Activated CD8-positive, alpha-beta memory T cell treated with anti-CD3 and anti-CD28 coated beads, Interleukin-2, amount 50 U/mL, for 1 hour (primary cell): ENCODE data around the gene DBI.
"Not testable (repeated sequence)": the region's sequence is repeated elsewhere in the genome, so short reads cannot be mapped to it uniquely, and the experiment has no call there.

Experiments
- DNase-seq: peaks from one replicate; pipeline ENCODE4 v3.0.0-alpha.2; 2020; ENCODE audit errors: extremely low read depth

The DBI gene

DNA sequence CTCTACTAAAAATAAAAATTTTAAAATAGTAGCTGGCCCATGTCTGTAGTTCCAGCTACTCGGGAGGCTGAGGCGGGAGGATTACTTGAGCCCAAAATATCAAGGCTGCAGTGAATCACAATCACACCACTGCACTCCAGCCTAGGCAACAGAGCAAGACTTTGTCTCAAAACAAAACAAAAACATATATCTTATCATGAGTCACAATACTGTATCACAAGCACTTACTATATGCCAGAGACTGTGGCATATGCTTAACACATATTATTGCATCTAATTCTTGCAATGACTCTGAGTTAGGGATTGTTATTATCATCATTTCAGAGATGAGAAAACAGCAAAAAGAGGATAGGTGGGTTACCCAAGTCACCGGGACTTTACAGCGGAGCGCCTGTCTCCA is 35.3 kb downstream of the DBI start:
- DNase-seq: no peak

DNA sequence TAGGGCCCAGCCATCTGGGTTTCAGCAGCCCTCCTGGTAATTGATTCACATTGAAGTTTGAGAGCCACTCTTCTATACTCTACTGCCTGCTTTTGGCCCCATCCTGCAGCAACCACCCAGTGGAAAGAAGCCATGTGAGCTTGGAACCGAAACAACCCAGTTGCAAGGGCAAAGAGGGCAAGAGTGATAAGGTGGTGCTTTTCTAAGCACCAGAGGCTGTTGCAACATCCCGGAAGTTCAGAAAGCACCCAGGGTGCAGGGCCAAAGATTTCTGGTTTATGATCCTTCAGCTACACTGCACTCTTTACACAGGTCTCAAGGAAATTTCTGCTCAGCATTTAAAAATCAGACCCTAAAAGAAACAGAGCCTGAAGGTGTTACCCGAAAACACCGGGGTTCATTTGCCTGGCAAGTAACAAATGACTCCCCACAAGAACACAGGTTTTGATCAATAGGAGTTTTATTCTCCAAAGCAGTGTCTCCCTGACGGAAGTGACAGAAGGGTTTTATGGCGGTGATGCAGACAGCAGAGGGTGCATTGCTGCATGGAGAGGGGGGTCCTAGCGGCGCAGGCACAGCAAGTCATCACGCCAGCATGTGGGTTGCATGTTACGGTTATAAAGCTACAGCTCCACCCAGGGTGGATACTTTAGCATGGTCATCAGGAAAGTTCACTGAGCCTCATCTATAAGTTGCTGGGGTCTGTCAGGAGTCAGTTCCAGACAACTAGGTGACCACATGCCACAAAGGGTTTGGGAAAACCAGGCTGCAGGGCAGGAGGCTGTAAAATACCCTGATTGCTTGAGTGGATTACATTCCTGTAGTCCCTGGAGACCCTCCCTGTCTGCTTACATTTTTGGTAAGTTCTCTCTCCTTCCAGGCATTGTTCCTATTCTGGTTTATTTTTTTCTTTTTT is 36.1 kb downstream of the DBI start:
- DNase-seq: no peak

DNA sequence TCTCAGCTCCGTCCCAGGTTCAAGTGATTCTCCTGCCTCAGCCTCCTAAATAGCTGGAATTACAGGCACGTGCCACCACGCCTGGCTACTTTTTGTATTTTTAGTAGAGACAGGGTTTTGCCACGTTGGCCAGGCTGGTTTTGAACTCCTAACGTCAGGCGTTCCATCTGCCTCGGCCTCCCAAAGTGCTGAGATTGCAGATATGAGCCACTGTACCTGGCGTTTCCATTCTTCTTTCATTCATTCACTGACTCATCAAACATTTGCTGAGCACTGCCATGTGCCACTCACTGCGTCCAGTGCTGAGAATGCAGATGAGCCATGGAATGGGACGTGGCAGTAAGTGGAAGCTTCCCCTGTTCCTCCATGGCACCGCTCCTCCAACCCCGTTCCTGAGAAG is 36.8 kb downstream of the DBI start:
- DNase-seq: not testable (repeated sequence)

DNA sequence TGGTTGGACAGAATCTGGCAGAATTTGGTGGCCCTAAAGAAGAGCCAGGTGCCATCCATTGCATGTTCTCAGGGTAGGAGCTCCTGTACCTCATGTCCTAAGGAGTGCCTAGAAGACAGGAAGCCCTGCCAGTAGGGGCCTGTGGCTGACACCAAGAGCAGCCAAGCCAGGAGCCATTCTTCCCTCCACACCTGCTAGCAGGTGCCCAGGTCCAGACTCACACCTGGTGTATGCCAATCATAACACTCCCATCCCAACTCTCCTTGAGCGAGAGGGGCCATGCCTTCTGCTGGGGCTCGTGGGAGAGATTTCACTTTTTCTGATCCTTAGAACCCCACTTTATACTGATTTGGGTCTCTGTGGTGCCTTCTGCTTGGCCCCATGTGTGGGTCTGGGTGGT is 38.4 kb downstream of the DBI start:
- no peak for DNase-seq

DNA sequence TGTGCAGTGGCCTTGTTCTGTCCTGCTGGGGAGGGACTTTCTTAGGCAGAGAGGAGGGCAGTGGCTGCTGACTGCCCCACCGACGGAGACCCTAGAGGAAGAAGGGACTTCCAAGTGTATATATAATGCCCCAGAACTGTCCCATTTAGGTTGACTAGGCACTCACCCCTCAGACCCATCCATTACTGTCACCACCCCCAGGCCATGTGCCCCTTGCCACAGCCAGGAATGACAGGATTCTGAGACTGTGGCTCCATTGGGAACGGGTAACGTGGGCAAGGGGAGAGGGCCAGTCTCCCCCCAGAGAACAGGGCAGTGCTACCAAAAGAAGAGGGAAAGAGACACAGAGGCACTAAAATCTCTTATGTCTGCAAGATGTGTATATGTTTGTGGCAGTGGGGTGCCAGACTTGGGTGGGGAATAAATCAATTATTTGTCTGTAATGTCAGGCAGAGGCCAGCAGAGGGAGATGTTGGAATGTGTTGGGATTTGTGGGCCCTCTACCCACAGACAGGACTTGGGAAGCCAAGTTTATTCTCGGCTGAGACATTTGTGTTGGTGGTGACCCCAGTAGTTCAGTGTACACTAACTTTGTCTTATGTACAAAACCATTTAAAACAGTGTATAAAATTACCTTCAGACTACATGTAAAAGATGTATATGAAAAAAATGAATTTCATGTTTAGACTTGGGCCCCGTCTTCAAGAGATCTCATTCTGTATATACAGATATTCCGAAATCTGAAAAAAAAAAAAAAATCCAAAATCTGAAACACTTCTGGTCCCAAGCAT is 40.8 kb downstream of the DBI start:
- DNase-seq: no peak

DNA sequence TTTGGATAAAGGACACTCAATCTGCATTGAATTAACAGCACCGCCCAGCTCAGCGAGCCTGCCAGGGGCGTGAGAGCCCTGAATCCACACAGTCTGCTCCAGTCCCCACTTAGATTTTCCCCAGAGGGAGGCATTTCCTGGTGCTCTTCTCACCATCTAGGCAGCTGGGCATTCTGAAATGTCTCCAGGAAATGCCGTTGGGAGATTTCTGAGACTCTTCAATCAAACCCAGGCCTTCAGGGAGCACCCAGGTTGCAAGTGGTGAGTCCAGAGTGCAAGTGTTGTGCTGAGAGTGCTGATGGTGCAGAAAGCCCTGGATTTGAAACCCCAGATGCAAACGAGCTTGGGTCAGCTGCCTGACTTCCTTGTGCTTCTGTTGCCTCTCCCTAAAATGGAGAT is 41.4 kb downstream of the DBI start:
- DNase-seq: no peak

DNA sequence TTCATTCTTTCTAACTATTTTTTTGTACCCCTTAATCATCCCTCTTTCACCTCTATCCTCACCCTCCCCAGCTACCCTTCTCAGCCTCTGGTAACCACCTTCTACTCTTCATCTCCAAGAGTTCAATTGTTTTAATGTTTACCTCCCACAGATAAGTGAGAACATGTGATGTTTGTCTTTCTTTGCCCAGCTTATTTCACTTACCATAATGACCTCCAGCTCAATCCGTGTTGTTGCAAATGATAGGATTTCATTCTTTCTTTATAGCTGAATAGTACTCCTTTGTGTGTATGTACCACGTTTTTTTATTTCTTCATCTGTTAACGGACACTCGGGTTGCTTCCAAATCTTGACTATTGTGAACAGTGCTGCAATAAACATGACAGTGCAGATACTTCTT is 42.7 kb downstream of the DBI start:
- no peak for DNase-seq

DNA sequence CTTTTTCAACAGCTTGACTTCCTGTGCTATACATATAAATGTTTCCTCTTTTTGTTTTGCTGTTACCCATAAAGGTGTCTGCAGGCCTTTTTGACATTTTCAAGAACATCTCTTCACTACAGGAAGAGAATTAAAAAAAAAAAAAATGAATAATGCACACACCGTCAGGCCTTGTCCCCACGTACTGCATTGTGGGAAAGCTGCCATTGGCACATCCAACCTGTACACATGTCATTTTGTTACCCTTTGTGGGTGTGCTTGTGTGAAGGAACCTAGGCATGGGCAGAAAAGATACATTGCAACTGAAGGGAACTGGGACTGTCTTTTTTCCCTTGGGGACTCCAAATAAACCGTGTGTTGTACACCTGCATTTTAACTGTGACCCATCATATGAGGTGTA is 48.1 kb downstream of the DBI start:
- no peak for DNase-seq

DNA sequence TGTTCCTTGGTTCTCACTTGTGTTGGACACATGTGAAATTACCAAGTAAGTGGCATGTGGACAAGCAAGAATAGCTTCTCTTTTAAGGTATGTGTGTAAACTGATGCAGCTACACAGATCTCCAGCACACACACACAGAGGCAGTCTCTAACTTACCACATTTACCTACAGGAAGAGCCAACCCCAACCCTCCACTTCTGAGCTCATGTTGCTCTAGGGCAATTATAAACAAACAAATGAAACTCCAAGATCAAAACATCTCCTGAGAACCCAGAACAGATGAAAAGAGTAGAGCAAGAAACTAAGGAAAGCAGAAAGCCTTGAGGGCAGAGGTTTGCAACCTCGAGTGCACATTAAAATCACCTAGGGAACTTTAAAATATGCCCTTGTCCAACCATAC is 48.9 kb downstream of the DBI start:
- no peak for DNase-seq

DNA sequence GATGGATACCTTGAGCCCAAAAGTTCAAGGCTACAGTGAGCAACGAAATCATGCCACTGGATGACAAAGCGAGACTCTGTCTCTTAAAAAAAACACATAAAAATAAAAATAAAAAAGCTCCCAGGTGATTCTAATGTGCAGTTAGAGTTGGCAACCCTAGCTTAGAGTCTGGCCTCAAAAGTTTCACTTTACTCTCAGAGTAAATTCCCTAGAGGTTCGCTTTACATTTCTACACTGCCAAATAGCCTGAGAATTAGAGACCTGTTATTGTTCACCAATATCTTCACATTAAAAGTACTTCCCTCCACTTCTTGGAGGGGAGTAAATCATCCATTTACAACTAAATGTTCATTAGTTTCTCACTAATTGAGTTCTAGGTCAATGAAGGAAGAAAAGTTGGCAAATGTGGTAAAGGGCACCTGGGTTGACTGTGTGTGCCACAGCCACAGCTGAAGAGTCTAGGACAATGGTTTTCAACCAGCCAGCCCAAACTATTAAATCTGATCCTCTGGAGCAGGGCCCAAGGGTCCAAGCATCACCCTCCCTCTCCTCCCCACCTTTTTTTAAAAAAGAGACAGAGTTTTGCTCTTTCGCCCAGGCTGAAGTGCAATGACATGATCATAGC is 49.6 kb downstream of the DBI start:
- no peak for DNase-seq

DNA sequence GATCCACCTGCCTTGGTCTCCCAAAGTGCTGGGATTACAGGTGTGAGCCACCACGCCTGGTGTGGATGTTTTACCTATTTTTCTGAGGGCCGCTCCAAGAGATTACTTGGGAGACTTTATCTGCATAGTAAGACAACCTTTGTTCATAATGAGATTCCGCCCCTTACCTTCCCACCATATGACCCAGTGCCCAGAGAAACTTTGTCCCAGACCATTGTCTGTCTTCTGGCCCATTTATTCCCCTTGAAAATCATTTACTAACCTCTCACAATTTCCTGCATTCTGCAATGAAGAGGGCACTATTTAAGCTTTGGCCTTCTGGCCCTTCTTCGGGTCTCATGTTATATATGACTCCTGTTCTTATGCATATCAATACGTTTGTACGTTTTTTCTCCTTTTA is 51.1 kb downstream of the DBI start:
- DNase-seq: no peak

DNA sequence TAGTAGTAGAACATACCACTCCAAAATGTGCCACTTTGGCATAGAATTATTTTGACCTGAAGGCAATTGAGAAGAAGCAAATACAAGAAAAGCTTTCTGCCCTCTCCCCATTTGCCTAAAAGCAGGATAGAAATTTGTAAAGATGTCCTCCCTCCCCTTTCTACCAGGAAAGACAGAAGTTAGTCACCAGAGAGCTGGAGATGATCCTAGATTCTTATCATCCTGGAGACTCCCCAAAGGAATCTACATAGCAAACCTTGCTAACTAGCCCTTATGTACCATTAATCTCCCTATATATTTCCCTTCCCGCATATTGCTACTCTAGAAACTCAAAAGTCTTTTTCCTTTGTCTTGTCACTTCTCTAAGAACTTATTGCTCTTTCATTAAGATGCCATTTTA is 52.3 kb downstream of the DBI start:
- DNase-seq: no peak

DNA sequence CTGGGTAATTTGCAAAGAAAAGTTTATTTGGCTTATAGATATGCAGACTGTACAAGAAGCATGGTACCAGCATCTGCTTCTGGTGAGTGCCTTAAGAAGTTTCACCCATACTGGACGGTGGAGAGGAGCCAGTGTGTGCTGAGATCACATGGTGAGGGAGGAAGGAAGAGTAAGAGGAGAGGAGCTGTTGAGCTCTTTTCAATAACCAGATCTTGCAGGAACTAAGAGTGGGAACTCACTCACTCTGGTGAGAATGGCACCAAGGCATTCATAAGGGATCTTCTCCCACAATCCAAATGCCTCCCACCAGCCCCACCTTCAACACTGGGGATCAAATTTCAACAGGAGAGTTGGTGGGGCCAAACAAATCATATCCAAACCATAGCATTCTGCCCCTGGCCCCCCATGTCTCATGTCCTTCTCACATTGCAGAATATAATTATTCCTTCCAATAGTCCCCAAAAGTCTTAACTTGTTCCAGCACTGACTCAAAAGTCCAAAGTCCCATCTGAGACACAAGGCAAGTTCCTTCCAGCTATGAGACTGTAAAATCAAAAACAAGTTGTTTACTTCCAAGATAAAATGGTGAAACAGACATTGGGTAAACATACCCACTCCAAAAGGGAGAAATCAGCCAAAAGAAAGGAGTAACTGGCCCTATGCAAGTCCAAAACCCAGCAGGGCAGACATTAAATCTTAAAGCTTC is 53.2 kb downstream of the DBI start:
- no peak for DNase-seq

DNA sequence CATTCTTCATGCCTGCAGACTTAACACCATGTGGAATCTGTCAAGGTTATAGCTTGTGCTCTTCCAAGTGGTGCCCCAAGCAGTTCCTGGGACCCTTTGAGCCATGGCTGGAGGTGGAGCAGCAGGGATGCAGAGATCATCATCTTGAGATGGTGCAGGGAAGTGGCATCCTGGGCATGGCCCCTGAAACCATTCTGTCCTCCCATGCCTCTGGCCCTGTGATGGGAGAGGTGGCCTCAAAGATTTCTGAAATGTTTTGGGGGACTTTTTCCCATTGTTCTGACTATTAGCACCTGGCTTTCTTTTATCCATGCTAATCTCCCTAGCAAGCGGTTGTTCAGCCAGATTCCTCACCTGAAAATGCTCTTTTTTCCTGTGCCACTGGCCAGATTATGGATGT is 54.5 kb downstream of the DBI start:
- no peak for DNase-seq

DNA sequence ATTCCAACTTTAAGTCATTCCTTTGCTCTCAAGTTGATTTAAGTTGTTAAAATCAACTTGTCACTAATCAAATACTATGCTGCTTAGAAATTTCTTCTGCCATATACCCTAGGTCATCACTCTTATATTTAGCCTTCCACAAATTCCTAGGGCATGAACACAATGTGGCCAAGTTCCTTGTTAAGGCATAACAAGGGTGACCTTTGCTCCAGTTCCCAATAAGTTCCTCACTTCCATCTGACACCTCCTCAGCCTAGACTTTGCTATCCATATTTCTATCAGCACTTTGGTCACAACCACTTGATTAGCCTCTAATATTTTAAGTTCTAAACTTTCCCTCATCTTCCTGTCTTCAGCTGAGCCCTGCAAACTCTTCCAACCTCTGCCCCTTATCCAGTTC is 55.0 kb downstream of the DBI start:
- no peak for DNase-seq
